UCSD-AML1 (cell line): Measurements from ENCODE around the gene DHX38.

Source experiments
- DNase-seq: peaks from one replicate; lab custom pipeline; 2025; ENCODE audit not compliant: unreplicated experiment; lab: John Stamatoyannopoulos, UW

Gene DHX38

GRCh38 chr16:72162105-72162692, 68.6 kb downstream of the DHX38 start:
- no peak for DNase-seq
